ENCODE measurements around the gene UGT1A8.

GRCh38 chr2:233571462-233571861 lies 46.0 kb upstream of the UGT1A8 start:
- TF ChIP-seq CTCF (conservative IDR thresholded peaks at IDR 0.05; ENCODE audit: low read length) (no peak), EZH2phosphoT487 (IDR thresholded peaks at IDR 0.05; ENCODE audit: borderline replicate concordance) (no peak)
